Measurements from ENCODE around the gene CRYGS.
"Not testable (repeated sequence)": the region's sequence is repeated elsewhere in the genome, so short reads cannot be mapped to it uniquely, and the experiment has no call there.

The CRYGS gene

DNA sequence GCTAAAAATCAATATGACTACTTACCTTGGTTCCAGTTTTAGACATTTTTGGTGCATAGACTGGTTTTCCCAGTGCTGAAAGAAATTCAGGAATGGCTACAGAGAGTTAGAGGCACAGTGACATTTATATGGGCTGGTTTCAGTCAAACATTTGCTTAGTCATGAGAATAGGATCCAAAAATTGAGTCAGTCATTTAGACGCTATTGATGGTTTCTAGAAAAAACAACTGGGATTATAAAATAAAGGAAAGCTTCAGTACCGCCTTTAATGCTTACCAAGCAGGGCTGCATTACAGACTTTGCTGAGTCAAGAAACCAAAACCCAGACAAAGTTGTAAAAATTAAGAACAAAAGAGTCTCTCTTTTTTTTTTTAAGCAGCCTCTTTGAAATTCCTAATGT lies at the start of gene CRYGS:
Gene CRYGS (minus strand): TSS at position 100 of the 400 bp plus-strand sequence. CDS start 54 bp downstream, at position 46.
- FAIRE-seq: no peak

DNA sequence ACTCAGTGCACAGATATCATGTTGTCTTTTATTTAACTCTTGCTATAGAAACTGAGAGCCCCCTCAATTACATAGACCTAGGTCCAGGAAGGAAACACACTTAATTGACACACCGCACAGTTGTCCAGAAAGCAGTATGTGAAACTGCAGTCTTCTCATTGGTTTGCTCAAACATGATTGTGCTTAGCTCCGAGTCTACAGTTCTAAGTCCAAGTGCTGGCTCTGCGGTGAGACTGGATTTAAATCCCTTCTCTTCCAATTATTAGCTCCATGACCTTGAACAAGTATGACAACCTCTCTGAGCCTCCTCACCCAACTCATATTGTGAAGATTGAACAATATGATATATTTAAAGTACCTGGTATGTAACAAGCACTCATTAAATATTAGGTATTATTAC lies 49.7 kb upstream of the CRYGS start:
- FAIRE-seq: no peak

DNA sequence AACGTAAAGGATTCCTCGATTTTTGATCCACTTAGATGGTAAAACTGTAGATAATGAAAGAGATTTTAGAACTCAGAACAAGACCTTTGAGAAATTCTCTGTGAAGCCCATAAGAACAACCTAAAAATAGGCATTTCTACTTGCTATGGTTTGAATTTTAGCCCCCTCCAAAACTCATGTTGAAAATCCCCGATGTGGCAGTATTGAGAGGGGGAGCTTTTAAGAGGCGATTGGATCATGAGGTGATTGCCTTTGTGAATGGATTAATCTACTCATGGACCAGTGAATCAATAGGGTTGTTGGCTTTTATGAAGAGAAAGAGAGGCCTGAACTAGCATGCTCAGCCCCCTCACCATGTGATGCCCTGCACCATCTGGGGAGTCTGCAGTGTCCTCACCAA lies 48.5 kb upstream of the CRYGS start:
- no peak for FAIRE-seq

DNA sequence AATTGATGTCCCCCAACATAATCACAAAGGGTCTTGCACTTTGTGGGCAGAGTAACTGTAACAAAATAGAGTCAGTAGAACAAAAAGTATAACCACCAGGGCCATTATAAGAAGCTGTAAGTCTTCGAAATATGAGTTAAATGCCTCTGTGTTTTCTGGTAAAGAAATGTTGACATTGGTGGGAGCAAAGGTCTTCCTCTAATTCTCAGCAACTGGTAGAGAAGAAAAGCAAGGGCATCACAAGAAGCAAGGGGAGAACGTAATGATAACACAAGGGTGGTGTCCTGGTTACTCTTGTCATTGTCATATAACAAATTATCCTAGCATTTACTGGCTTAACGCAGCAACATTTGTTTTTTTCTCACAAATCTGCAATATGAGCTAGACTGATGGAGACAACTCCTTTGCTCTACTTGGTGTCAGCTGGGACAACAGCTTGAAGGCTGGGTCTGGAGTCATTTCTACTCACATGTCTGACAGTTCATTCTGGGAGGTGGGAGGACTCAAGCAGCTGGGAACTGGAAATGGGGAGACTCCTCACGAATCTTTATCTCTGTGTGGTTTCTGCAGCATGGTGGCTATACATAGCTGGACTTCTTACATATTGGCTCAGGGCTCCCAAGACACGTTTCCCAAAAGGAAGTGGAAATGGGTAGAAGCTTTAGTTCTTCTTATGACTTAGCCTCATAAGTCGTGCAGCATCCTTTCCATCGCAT lies 46.6 kb upstream of the CRYGS start:
- no peak for FAIRE-seq

DNA sequence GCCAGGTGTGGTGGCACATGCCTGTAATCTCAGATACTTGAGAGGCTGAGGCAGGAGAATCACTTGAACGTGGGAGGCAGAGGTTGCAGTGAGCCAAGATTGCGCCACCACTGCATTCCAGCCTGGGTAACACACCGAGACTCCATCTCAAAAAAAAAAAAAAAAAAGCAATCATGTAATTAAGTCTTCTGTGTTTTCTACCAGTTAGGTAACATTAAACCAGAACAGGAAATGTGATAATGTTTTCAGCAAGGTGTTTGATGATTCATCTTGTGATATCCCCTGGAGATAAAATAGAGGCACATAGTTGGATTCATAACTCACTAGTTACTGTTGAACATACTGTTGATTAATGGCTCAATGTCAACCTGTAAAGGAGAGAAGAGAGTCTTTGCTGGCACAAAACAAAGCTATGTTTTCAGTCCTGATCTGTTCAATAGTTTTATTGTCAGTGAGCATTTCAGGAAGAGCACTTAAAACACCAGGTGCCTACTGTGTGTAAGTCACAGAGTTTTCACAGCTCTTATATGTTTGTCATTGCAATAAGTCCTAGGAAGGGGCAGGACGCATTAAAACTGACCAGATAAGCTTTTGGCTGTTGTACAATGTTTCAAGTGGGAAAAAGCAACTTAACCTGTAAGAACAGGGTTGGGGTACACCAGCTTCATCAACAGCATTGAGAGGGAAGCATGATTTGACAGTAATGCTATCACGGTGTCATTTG lies 45.8 kb upstream of the CRYGS start:
- no peak for FAIRE-seq

DNA sequence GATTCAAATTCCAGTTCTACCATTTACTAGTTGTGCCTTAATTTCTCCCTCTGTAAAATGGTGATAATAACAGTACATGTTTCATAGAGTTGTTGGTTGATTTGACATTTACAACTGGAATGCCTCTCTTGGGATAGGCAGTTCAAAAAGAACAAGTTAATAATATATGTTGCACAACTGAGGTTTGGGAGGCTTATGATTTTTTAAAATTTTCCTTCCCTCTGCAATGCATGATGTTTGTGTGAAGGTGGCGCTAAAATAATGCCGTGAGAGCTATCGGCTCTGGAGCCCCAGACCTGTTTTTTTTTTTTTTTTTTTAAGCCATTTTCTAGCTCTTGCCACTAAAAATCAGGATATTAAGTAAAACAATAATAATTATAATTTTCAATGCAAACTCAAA lies 44.9 kb upstream of the CRYGS start:
- FAIRE-seq: no peak

DNA sequence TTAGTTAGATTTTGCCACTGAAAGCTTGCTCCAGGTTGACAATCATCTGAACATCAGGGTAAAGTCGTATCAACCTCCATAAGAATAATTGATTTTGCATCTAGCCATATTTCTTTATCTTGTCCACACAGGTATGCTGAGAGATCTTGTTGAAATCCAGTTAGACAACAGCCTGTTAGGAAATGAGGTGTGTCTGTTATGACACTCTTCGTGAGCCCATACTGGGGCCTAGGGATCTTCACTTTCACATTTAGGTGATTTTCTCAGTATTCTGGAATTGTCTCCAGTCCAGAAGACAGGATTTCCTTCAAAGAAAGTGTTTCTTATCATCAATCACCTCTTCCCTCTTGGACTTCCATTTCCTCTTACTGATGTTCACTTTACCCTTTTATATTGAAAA lies 44.5 kb upstream of the CRYGS start:
- FAIRE-seq: no peak

DNA sequence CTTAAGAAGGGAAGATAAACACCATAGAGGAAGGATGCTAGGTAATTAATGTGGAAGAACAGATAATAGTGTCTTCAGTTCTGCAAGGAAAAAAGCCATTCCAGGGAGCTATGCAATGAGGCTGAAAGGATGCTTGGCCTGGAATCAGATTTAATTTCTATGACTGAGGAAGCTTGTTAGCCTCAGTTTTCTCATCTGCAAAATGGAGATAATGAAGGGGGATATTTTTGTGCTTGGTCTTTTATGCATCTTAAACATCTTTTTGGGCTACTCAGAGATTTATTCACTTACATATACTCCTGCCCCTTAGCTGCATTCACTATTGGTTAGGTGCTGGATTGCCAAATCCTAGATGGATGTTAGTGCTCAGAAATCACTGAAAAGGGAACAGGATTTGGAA lies 43.0 kb upstream of the CRYGS start:
- FAIRE-seq: no peak

DNA sequence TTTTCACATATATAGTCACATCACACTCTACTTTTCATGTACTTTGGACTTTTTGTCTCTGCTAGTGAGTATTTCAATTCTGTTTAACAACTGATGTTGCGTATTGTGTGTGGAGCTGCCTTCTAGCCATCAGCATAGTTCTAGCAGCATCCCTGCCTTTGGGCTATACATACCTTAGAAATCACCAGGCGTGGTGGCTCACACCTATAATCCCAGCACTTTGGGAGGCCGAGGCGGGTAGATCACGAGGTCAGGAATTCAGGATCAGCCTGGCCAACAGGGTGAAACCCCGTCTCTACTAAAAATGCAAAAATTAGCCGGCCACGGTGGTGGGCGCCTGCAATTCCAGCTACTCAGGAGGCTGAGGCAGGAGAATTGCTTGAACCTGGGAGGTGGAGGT lies 42.1 kb upstream of the CRYGS start:
- FAIRE-seq: not testable (repeated sequence)

DNA sequence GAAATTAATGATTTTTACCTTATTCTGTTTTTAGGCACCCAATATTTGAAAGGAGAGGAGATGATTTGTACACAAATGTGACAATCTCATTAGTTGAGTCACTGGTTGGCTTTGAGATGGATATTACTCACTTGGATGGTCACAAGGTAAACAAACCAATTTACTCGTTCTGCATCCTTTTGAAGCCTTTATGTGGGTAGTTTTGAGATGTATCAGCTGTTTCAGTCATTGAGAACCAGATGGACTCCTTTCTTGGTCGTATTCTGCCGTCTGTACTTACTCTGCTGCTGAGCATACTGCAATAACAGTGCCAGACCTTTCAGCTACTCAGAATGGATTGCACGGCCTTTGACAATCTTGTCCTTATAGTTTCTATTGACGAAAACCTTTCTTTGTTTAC lies 39.7 kb upstream of the CRYGS start:
- FAIRE-seq: no peak

DNA sequence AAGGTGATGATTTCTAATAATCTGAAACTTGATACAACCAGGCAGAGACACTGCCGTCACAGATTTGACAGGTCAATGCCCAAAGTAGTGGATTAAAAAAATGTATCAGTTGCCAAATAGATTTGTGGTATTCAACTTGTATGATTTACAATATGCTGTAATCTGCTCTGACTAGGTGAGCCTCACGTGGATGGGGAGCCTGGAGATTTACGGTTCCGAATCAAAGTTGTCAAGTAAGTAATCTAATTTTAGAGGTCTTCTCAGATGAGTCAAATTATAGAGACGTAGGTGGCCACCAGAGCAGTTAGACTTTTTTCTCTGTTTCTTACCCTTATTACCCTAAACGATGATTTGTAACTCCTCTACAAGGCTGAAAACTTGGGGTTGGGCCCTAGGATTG lies 38.4 kb upstream of the CRYGS start:
- no peak for FAIRE-seq

DNA sequence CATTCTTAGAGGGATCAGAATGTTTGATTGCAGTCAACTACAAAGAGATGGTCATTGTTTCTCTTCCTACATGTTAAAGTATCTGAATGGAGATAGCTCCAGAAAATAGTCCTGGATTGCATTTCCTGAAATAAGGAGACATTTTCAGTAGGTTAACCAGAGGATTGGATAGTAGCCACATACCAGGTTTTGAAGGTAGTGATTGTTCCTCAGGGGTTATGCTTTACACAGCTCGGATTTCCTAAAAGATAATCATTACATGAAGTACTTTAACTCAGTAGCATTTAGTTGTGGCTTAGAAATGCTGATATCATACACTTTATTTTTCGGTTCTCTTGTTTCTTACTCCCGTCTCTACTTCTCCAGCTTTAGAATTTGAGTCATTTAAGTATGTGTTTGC lies 36.6 kb upstream of the CRYGS start:
- no peak for FAIRE-seq

DNA sequence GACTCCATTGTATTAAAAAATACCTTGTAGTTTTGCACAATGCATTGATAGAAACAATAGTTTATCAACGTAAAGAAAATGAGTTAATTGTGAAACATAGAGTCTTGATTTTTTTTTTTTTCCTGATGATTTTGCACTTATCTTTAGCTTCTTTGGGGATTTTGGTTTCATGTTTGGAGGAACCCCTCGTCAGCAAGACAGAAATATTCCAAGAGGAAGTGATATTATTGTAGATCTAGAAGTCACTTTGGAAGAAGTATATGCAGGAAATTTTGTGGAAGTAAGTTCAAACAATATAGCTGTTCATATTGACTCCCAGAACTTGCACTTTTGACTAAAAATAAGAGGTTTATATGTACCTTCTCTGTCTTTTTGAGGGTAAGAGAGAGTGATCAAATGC lies 33.3 kb upstream of the CRYGS start:
- no peak for FAIRE-seq

DNA sequence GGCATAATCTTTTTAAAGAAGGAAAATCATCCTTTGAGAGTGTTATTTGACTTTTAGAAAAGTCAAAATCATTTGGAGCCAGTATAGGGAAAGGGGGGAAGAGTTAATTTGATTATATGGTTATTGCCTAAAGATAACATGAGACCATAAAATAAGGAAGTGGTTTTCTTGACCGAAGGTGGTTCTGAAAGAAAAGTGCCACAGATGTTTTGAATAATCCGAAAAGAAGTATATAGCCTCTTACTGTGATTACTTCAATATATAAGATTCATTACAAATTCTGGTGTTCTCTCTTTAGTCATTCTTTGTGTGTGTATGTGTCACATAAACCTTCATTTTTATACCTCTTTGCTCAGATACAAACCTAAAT lies 27.4 kb upstream of the CRYGS start:
- FAIRE-seq: no peak

DNA sequence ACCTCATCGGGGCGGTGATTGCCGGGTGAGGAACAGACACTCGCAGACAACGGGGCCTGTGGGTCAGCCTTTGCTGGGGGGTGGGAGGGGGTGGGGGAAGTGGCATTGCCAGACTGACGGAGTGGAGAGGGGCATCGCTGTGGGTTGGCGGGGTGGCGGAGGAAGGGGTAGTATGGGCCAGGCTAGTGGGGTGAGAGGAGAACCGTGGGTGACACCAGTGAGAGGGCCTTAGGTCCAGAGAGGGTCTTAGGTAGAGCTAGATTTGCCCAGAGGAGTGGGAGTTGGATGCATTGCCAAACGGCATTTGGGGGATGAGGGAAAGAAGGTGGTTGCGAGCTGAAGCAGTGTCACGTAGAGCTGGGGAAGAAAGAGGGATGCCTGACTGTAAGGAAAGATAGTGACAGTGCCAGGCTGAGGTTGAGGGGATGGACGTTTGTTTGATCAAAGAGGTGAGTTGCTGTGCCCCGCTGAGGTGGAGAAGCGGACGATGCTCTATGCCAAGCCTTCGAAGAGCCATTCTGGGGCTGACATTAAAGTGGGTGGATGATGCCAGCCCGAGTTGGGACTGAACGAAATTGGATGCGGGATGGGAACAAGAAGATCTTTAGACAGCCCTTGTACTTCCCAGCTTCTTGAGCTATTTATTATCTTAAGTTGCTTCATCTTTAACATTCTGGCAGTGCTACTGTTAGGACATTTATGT lies 26.9 kb upstream of the CRYGS start:
- FAIRE-seq: no peak

DNA sequence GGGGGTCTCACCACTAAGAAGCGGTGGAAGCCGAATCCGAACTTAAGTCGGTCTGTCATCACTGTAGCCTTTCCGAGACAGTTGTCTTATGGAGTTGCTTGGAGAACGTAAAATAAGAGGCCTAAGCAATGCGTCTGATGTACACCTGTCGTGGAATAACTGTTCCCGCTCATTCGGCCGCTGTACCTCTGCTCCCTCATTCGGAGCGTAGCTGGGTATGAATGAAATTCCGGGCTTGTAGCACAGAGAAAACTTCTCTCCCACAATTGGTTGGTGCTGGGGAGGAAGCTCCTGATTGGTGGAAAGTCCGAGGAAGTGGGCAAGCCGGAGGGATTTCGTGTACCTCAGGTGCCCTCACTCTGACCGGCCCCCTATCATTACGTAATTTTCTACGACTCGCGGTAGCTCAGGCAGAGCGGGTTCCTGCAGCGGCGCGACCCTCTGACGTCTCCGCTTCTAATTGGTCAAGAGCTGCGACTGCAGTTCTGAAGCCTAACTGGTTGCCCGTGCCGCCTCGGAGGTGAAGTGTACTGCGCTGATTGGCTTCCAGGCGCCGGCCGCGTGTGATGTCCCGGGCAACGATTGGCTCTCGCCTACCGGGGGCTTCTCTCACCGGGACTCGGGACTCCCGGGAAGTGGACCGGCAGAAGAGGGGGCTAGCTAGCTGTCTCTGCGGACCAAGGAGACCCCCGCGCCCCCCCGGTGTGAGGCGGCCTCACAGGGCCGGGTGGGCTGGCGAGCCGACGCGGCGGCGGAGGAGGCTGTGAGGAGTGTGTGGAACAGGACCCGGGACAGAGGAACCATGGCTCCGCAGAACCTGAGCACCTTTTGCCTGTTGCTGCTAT lies 26.1 kb upstream of the CRYGS start, which contains the start of gene DNAJB11:
Gene DNAJB11 (plus strand): TSS at position 625 of the 845 bp plus-strand sequence. CDS start 178 bp downstream, at position 803.
- peak; percentile 65 for FAIRE-seq

DNA sequence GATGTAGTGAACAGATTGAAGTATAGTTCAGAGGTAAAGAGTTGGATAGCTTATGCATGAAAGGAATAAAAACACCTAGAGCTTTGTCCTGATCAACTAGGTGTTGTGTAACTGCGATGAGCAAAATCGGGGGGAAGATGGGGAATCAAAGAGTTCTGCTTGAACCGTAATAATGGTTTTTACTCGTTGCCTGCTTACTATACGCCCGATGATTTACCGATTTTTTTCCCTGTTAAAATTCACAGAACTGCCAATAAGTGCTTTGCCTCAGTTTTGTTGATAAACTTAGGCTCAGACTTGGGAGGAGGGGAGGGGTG lies 25.6 kb upstream of the CRYGS start:
- FAIRE-seq: no peak

DNA sequence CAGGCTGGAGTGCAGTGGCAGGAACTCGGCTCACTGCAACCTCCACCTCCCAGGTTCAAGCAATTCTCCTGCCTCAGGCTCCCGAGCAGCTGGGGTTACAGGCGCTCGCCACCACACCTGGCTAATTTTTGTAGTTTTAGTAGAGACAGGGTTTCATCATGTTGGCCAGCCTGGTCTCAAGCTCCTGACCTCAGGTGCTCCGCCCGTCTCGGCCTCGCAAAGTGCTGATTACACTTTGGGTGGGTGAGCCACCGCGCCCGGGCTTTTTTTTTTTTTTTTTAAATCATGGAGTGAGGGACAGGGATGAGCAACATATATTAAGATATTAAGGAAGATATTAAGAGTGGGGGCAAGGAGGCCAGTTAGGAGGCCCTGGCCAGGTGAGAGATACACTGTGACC lies 25.2 kb upstream of the CRYGS start:
- not testable (repeated sequence) for FAIRE-seq

DNA sequence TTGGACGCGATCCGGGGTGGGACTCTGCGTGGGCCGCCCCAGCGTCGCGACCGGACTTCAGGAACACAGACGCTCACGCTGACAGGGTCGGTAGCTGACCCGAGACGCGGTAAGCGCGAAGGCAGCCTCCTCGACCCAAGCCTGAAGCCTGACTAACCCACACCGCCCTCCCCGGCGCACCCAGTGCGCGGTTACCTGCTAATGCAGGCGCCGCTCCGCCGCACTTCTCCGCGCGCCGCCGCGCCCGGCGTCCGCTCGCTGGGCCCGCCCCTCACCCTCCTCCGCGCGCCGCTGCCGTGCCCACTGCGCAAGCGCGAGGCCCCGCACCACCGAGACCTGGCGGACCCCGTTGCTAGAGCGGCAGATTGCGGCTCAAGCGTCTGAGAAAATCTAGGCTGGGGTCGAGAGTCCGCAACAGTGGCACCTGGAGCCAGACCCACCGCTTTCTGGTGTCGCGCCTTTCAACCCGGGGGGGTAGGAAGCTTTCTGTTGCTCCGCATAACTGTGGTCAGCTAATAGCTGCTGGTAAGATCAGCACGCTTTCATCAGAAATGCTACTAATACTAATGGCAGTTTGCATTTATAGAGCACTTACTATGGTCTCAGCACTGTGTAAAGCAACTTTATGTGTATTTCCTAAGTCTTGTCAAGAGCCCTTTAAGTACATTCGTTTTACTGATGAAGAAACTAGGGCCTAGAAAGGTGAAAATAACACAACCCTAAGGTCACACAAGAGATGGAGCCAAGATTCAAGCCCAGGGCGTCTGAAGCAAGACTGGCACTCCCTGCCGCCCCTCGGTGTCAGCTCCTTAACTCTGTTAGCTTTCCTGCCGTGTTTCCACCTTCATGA lies 23.1 kb upstream of the CRYGS start, which contains the start of gene TBCCD1:
Gene TBCCD1 (minus strand): TSS at position 268 of the 850 bp plus-strand sequence. CDS start 3,010 bp downstream, outside the sequence.
- no peak for FAIRE-seq

DNA sequence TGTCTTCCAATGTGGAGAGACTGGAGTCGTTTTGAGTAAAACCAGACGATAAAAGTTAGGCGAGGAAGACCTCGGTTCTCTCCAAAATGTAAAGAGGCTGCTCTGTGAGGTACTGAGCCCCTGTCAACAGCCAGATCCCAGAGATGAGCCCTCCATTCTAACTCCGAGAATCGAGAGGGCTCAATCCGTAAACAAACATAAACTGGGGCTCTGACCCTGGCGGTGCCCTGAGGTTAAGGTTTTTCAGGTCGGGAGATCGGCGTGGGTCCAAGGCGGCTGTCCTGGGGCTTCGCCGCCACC lies 22.5 kb upstream of the CRYGS start:
- no peak for FAIRE-seq

DNA sequence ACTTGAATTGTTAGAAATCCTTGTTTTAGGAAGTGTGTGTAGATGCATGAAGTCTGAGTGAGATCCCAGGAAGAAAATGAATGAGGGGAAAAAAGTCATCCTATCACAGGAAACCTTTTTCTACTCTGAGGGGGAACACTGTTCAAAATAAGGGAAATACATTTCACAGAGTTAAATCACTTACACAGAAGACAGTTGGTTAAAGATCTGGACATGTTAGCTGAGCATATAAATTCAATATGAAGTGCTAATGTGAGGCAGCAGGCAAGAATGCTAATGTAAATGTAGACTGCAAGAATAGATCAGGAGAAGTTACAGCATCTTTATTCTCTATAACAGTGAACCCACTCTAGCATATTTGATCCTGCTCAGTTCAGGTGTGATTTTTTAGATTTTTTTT lies 20.4 kb upstream of the CRYGS start:
- no peak for FAIRE-seq

DNA sequence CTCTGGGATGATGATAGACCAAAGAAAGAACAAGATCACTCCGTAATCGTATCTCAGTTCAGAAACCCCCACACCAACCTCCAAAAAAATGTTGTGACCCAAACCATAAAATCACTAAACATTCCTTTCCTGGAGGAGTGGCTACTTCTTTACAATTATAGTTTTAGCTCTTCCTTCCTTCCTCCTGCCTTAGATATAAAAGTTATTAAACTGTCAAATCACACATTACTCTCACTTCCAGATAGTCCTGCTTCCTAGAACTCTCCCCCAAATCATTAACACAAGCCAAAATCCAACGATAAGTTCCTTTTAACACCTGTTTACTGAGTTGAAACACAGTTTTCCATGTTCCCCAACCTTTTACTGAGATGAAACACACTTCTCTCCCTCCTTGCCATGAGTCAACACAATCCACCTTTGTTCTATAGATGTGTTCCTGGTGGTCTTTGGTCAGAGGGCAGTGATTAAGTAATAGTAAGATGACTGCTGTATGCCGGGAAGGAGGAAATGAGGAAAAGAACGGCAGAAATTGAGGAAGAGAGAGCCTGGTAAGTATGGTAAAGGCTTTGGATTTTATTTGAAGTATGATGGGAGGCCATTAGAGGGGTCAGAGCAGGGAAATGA lies 8.3 kb upstream of the CRYGS start:
- FAIRE-seq: no peak

Measured in colon (tissue), 2 donors.